Upper lobe of right lung (tissue), 1 donor: ENCODE results near the gene NRXN3. TPM values are rescaled to one million over a fixed set of nuclear protein-coding genes. Genes with fewer than 3 reads are reported as not detected.

Experiments
- ATAC-seq: fragments of 200-7000 bp; cut with Tn5 transposase; one replicate; pipeline ENCODE4 v1.9.1; 2020; ENCODE audit warnings: mild to moderate bottlenecking, moderate library complexity
- DNase-seq: peaks from one replicate; pipeline ENCODE4 v3.0.0-alpha.2; 2020
- H3K27ac ChIP-seq: fragments of 200-600 bp; one replicate; pipeline ENCODE4 v1.8.0; 2022
- H3K27me3 ChIP-seq: fragments of 200-600 bp; one replicate; pipeline ENCODE4 v1.8.0; 2022; ENCODE audit warnings: mild to moderate bottlenecking
- H3K36me3 ChIP-seq: fragments of 200-600 bp; one replicate; pipeline ENCODE4 v1.8.0; 2022
- H3K4me1 ChIP-seq: fragments of 200-600 bp; one replicate; pipeline ENCODE4 v1.8.0; 2022
- H3K4me3 ChIP-seq: fragments of 200-600 bp; one replicate; pipeline ENCODE4 v1.8.0; 2022; ENCODE audit warnings: mild to moderate bottlenecking
- H3K9me3 ChIP-seq: fragments of 200-600 bp; one replicate; pipeline ENCODE4 v1.8.0; 2022
- CTCF ChIP-seq: fragments of 200-600 bp; IDR thresholded peaks from one replicate; pipeline ENCODE4 v1.8.0; 2022; ENCODE audit warnings: antibody characterized with exemption
- intact Hi-C: fragments of 100-400 bp; cut with DNase I; formaldehyde crosslinking; loops from one replicate; pipeline ENCODE4 v1.11.0; 2022
- total RNA-seq: library from RNA; stranded (reverse); fragmentation: NEBNext Ultra II Directional; extraction: Animal tissue kit (Norgen Biotek cat#: 25700); gene quantifications from one replicate; pipeline ENCODE4 v1.2.1, GENCODE V29; 2021
- donor health status: DM: no; HTN: yes; CAD: no; lungs with severe emphysema.

NRXN3 gene
- total RNA-seq, 1 donor from 2014 or later, result 10.0 TPM

- ATAC-seq (no peak), DNase-seq (no peak)
- Histone ChIP-seq H3K27me3 (no peaks in the 10 kb centered on the region), H3K36me3 (no peaks in the 10 kb centered on the region), H3K4me3 (no peak overlapping the region), H3K9me3 (no peaks in the 10 kb centered on the region), H3K27ac (no peak overlapping the region), H3K4me1 (no peaks in the 10 kb centered on the region)
- TF ChIP-seq CTCF, result no peak
- intact Hi-C loops, result no loop called here
Observed at GRCh38 chr14:78292003-78292402, 121.8 kb downstream of the NRXN3 start.

GRCh38 chr14:78297858-78298257, 127.7 kb downstream of the NRXN3 start:
- H3K27ac ChIP-seq, result no peak overlapping the region
- H3K9me3 ChIP-seq, result no peaks in the 10 kb centered on the region
- H3K36me3 ChIP-seq, result no peaks in the 10 kb centered on the region
- ATAC-seq (no peak), DNase-seq (no peak)
- H3K27me3 ChIP-seq, result no peaks in the 10 kb centered on the region
- H3K4me3 ChIP-seq, result no peak overlapping the region
- intact Hi-C loops, result no loop called here
- H3K4me1 ChIP-seq, result no peaks in the 10 kb centered on the region
- no peak for TF ChIP-seq CTCF

GRCh38 chr14:78298298-78298697, 128.1 kb downstream of the NRXN3 start:
- no peaks in the 10 kb centered on the region for H3K9me3 ChIP-seq
- H3K4me3 ChIP-seq, result no peak overlapping the region
- TF ChIP-seq CTCF, result no peak
- DNase-seq (no peak), ATAC-seq (no peak)
- H3K27ac ChIP-seq, result no peak overlapping the region
- H3K4me1 ChIP-seq, result no peaks in the 10 kb centered on the region
- H3K27me3 ChIP-seq, result no peaks in the 10 kb centered on the region
- intact Hi-C loops, result no loop called here
- no peaks in the 10 kb centered on the region for H3K36me3 ChIP-seq

- peak; percentile 65 for ATAC-seq
- Histone ChIP-seq H3K27me3 (no peaks in the 10 kb centered on the region), H3K9me3 (no peaks in the 10 kb centered on the region), H3K27ac (no peak overlapping the region), H3K4me3 (no peak overlapping the region), H3K4me1 (no peaks in the 10 kb centered on the region), H3K36me3 (no peaks in the 10 kb centered on the region)
- DNase-seq, result no peak
- TF ChIP-seq CTCF, result no peak
- intact Hi-C loops, result no loop called here
Observed at GRCh38 chr14:78302841-78303240, 132.7 kb downstream of the NRXN3 start.

- H3K9me3 ChIP-seq, result no peaks in the 10 kb centered on the region
- H3K4me1 ChIP-seq, result no peaks in the 10 kb centered on the region
- H3K27me3 ChIP-seq, result no peaks in the 10 kb centered on the region
- DNase-seq, result no peak
- H3K36me3 ChIP-seq, result no peaks in the 10 kb centered on the region
- intact Hi-C loops, result no loop called here
- no peak overlapping the region for H3K27ac ChIP-seq
- ATAC-seq, result no peak
- H3K4me3 ChIP-seq, result no peak overlapping the region
- no peak for TF ChIP-seq CTCF
Observed at GRCh38 chr14:78307671-78308070, 137.5 kb downstream of the NRXN3 start.

GRCh38 chr14:78308079-78308478, 137.9 kb downstream of the NRXN3 start:
- DNase-seq, result no peak
- Histone ChIP-seq H3K4me3 (no peak overlapping the region), H3K9me3 (no peaks in the 10 kb centered on the region), H3K4me1 (no peaks in the 10 kb centered on the region), H3K36me3 (no peaks in the 10 kb centered on the region), H3K27me3 (no peaks in the 10 kb centered on the region), H3K27ac (no peak overlapping the region)
- intact Hi-C loops, result no loop called here
- TF ChIP-seq CTCF, result no peak
- ATAC-seq, result no peak
